Tibial nerve (tissue), 4 donors: ENCODE data around the gene KMT2E. TPM values are rescaled to one million over a fixed set of nuclear protein-coding genes. Genes with fewer than 3 reads are reported as not detected.
A peak's percentile ranks its signal among the peaks of the same experiment; 100 is the strongest.

Experiments used
- DNase-seq, 2 donors: peaks; one replicate each; pipeline ENCODE4 v3.0.0-alpha.2; 2019; ENCODE audit warnings: low spot score in 2 of 2
- H3K27ac ChIP-seq, 4 donors: fragments of 200-600 bp; sonication (generic) in 3 of 4; one replicate each; pipeline ENCODE4 v1.5.1; 2017 to 2019; ENCODE audit warnings: mild to moderate bottlenecking in 1 of 4
- H3K27me3 ChIP-seq, 2 donors: fragments of 200-600 bp; sonication (generic) in 1 of 2; one replicate each; pipeline versions ENCODE4 v1.5.1 to v1.6.0; 2017 to 2019
- H3K36me3 ChIP-seq, 3 donors: fragments of 200-600 bp; sonication (generic); one replicate each; pipeline ENCODE4 v1.5.1; 2018 to 2019
- H3K4me1 ChIP-seq, 4 donors: fragments of 200-600 bp; sonication (generic) in 3 of 4; one replicate each; pipeline ENCODE4 v1.5.1; 2017 to 2019
- H3K4me3 ChIP-seq, 4 donors: fragments of 200-600 bp; sonication (generic) in 3 of 4; one replicate each; pipeline ENCODE4 v1.5.1; 2017 to 2019; ENCODE audit warnings: mild to moderate bottlenecking in 1 of 4, moderate library complexity in 1 of 4
- H3K9me3 ChIP-seq, 4 donors: fragments of 200-600 bp; sonication (generic) in 3 of 4; one replicate each; pipeline ENCODE4 v1.5.1; 2017 to 2019
- CTCF ChIP-seq, 5 experiments: fragments of 200-600 bp in 3 of 5; fragments of 450-650 bp in 2 of 5; sonication (generic) in 3 of 5; IDR thresholded peaks; one replicate each; pipeline ENCODE4 v1.5.1; 2016 to 2019; ENCODE audit warnings: antibody characterized with exemption in 5 of 5, mild to moderate bottlenecking in 3 of 5, moderate library complexity in 2 of 5
- EP300 ChIP-seq, 2 donors: sonication (generic); formaldehyde crosslinking; IDR thresholded peaks; one replicate each; pipeline ENCODE4 v1.6.1; 2017; ENCODE audit warnings: antibody characterized with exemption in 2 of 2, mild to moderate bottlenecking in 1 of 2
- POLR2A ChIP-seq, 2 donors: fragments of 450-650 bp; IDR thresholded peaks; one replicate each; pipeline ENCODE4 v1.6.1; 2017; ENCODE audit warnings: antibody characterized with exemption in 2 of 2, mild to moderate bottlenecking in 2 of 2, moderate library complexity in 2 of 2
- WGBS, 2 donors: methylation state at CpG; one replicate each; pipeline ENCODE4 v1.1.5; 2018; 5-methylcytosine and 5-hydroxymethylcytosine counted together
- total RNA-seq, 4 donors: library from RNA; depleted of rRNA; stranded (reverse); fragments of >200 nt; gene quantifications; one replicate each; pipeline ENCODE4 v1.1.0, GENCODE V29; 2016

KMT2E gene
- total RNA-seq, 4 donors from 2014 or later, result 91.4 to 141 (median 132) TPM

GRCh38 chr7:105055084-105055483 is 41.1 kb downstream of the KMT2E start:
- TF ChIP-seq POLR2A (IDR thresholded peaks at IDR 0.05), result no peak
- no peak for TF ChIP-seq EP300 (IDR thresholded peaks at IDR 0.05)
- no peak for TF ChIP-seq CTCF (IDR thresholded peaks at IDR 0.05)
- WGBS, 2 donors, result 90% methylated on average over 2 of the region's 2 CpGs
- H3K9me3 ChIP-seq, result no peaks in the 10 kb centered on the region
- no peak overlapping the region for H3K4me3 ChIP-seq
- DNase-seq, result no peak
- H3K27me3 ChIP-seq, result no peaks in the 10 kb centered on the region
- H3K27ac ChIP-seq, result no peak overlapping the region
- H3K36me3 ChIP-seq, result peaks cover 0 to 29% (median 0%) of the 10 kb centered on the region in 3 donors
- peaks cover 0 to 72% (median 3%) of the 10 kb centered on the region in 4 donors for H3K4me1 ChIP-seq

- H3K36me3 ChIP-seq, result peaks cover 0 to 28% (median 0%) of the 10 kb centered on the region in 3 donors
- no peaks in the 10 kb centered on the region for H3K27me3 ChIP-seq
- H3K4me1 ChIP-seq, result peaks cover 0 to 74% (median 3%) of the 10 kb centered on the region in 4 donors
- no peak overlapping the region for H3K4me3 ChIP-seq
- DNase-seq, result no peak
- TF ChIP-seq CTCF (IDR thresholded peaks at IDR 0.05), result no peak
- no peak for TF ChIP-seq EP300 (IDR thresholded peaks at IDR 0.05)
- no peak for TF ChIP-seq POLR2A (IDR thresholded peaks at IDR 0.05)
- H3K27ac ChIP-seq, result no peak overlapping the region
- H3K9me3 ChIP-seq, result no peaks in the 10 kb centered on the region
- WGBS, 2 donors, result 51 to 55% methylated on average over 1 of the region's 1 CpG
Measured at GRCh38 chr7:105055621-105056020, 41.6 kb downstream of the KMT2E start.

GRCh38 chr7:105057472-105057871 is 43.5 kb downstream of the KMT2E start:
- no peaks in the 10 kb centered on the region for H3K9me3 ChIP-seq
- DNase-seq, result no peak
- H3K4me3 ChIP-seq, result no peak overlapping the region
- peaks cover 0 to 14% (median 0%) of the 10 kb centered on the region in 3 donors for H3K36me3 ChIP-seq
- H3K4me1 ChIP-seq, result peaks cover 0 to 83% (median 6%) of the 10 kb centered on the region in 4 donors
- TF ChIP-seq POLR2A (IDR thresholded peaks at IDR 0.05) (no peak), EP300 (IDR thresholded peaks at IDR 0.05) (no peak), CTCF (IDR thresholded peaks at IDR 0.05) (no peak)
- WGBS, 2 donors, result 96% methylated on average over 4 of the region's 4 CpGs
- no peaks in the 10 kb centered on the region for H3K27me3 ChIP-seq
- H3K27ac ChIP-seq, result peak overlapping the region in 1 of 4 donors; percentile 33

- Histone ChIP-seq H3K4me1 (peaks cover 0 to 72% (median 4%) of the 10 kb centered on the region in 4 donors), H3K27me3 (no peaks in the 10 kb centered on the region), H3K27ac (no peak overlapping the region), H3K36me3 (peaks cover 0 to 10% (median 0%) of the 10 kb centered on the region in 3 donors), H3K4me3 (no peak overlapping the region), H3K9me3 (no peaks in the 10 kb centered on the region)
- 95 to 96% methylated on average over 4 of the region's 4 CpGs for whole genome bisulfite sequencing, 2 donors
- DNase-seq, result no peak
- TF ChIP-seq POLR2A (IDR thresholded peaks at IDR 0.05) (no peak), EP300 (IDR thresholded peaks at IDR 0.05) (no peak), CTCF (IDR thresholded peaks at IDR 0.05) (no peak)
Measured at GRCh38 chr7:105060437-105060836, 46.4 kb downstream of the KMT2E start.

GRCh38 chr7:105060923-105061322 is 46.9 kb downstream of the KMT2E start:
- DNase-seq, result no peak
- H3K9me3 ChIP-seq, result no peaks in the 10 kb centered on the region
- WGBS, 2 donors, result 75 to 76% methylated on average over 3 of the region's 3 CpGs
- peaks cover 0 to 13% (median 0%) of the 10 kb centered on the region in 3 donors for H3K36me3 ChIP-seq
- H3K4me3 ChIP-seq, result no peak overlapping the region
- H3K27ac ChIP-seq, result no peak overlapping the region
- H3K27me3 ChIP-seq, result no peaks in the 10 kb centered on the region
- no peak for TF ChIP-seq CTCF (IDR thresholded peaks at IDR 0.05)
- TF ChIP-seq EP300 (IDR thresholded peaks at IDR 0.05), result no peak
- TF ChIP-seq POLR2A (IDR thresholded peaks at IDR 0.05), result no peak
- H3K4me1 ChIP-seq, result peaks cover 0 to 69% (median 4%) of the 10 kb centered on the region in 4 donors
